Activated B cell treated with CpG ODN at 0.5 μM for 24 hours (primary cell): ENCODE measurements around the gene TMEM147. TPM values are rescaled to one million over a fixed set of nuclear protein-coding genes. Genes with fewer than 3 reads are reported as not detected.
A peak's percentile ranks its signal among the peaks of the same experiment; 100 is the strongest.

Experiments used
- ATAC-seq: fragments of 200-7000 bp; cut with Tn5 transposase; one replicate; pipeline ENCODE4 v1.10.0; 2021; ENCODE audit warnings: low read depth, mild to moderate bottlenecking, moderate library complexity
- CTCF ChIA-PET: fragments of 350-600 bp; sonication (Branson Sonifier 250); formaldehyde crosslinking; loops from one replicate; lab custom pipeline; 2021; ENCODE audit warnings: antibody characterized with exemption; lab: Charles Lee
- POLR2A ChIA-PET: fragments of 350-600 bp; sonication (Branson Sonifier 250); formaldehyde crosslinking; loops from one replicate; lab custom pipeline; 2021; ENCODE audit warnings: antibody characterized with exemption; lab: Charles Lee
- DNase-seq: peaks from one replicate; pipeline ENCODE4 v3.0.0; 2022
- H3K27ac Mint-ChIP-seq: one replicate; pipeline ENCODE4 v1.8.0; 2020; ENCODE audit warnings: mixed read lengths
- H3K27me3 Mint-ChIP-seq: one replicate; pipeline ENCODE4 v1.8.0; 2021; ENCODE audit warnings: mixed read lengths
- H3K36me3 Mint-ChIP-seq: one replicate; pipeline ENCODE4 v1.8.0; 2021; ENCODE audit warnings: low read depth, mixed read lengths
- H3K4me1 Mint-ChIP-seq: one replicate; pipeline ENCODE4 v1.8.0; 2021; ENCODE audit warnings: mixed read lengths
- H3K4me3 Mint-ChIP-seq: one replicate; pipeline ENCODE4 v1.8.0; 2020; ENCODE audit warnings: mild to moderate bottlenecking, mixed read lengths
- H3K9me3 Mint-ChIP-seq: one replicate; pipeline ENCODE4 v1.8.0; 2020; ENCODE audit warnings: mixed read lengths
- intact Hi-C: fragments of 100-400 bp; cut with micrococcal nuclease; formaldehyde crosslinking; loops from one replicate; pipeline ENCODE4 v1.15.1; 2024
- total RNA-seq: library from RNA; stranded (reverse); gene quantifications from 2 replicates; pipeline ENCODE4 v1.2.3, GENCODE V29; 2022
- TF ChIP-seq, protein P1 (sequence below): fragments of 200-600 bp; IDR thresholded peaks from one replicate; pipeline ENCODE4 v1.8.0; 2022; ENCODE audit warnings: antibody characterized with exemption, mild to moderate bottlenecking

TMEM147 gene
- total RNA-seq = 46.9 and 55.3 TPM in 2 replicates

GRCh38 chr19:35545001-35545854 lies at the start of gene TMEM147:
Gene TMEM147, plus strand, starts transcription at chr19:35545626. Its CDS starts 114 bp downstream, at chr19:35545740.
- peak within 1 kb of the TSS; percentile 88 for H3K4me3 Mint-ChIP-seq
- no peaks in the 10 kb centered on the region for H3K27me3 Mint-ChIP-seq
- peaks cover 44% of the 10 kb centered on the region for H3K4me1 Mint-ChIP-seq
- H3K9me3 Mint-ChIP-seq = no peaks in the 10 kb centered on the region
- CTCF ChIA-PET = no interaction called here
- peaks cover 20% of the 10 kb centered on the region for H3K36me3 Mint-ChIP-seq
- POLR2A ChIA-PET = interaction anchor here (0.9 to 1.0 kb wide), 2 partner anchors 98 to 103 kb away, joined by 3 read pairs; partner anchors contain the start of gene COX6B1
- intact Hi-C loops = loop anchor here (1.0 to 5.0 kb wide), 5 partner anchors 35 to 386 kb away; partner anchors contain the start of genes ETV2, HAUS5, HSPB6 and PROSER3
- peak; percentile 89 for ATAC-seq
- peak; percentile 84 for DNase-seq
- TF ChIP-seq, protein P1, sequence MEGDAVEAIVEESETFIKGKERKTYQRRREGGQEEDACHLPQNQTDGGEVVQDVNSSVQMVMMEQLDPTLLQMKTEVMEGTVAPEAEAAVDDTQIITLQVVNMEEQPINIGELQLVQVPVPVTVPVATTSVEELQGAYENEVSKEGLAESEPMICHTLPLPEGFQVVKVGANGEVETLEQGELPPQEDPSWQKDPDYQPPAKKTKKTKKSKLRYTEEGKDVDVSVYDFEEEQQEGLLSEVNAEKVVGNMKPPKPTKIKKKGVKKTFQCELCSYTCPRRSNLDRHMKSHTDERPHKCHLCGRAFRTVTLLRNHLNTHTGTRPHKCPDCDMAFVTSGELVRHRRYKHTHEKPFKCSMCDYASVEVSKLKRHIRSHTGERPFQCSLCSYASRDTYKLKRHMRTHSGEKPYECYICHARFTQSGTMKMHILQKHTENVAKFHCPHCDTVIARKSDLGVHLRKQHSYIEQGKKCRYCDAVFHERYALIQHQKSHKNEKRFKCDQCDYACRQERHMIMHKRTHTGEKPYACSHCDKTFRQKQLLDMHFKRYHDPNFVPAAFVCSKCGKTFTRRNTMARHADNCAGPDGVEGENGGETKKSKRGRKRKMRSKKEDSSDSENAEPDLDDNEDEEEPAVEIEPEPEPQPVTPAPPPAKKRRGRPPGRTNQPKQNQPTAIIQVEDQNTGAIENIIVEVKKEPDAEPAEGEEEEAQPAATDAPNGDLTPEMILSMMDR = no peak
- H3K27ac Mint-ChIP-seq = peak within 1 kb of the TSS; percentile 79

DNA sequence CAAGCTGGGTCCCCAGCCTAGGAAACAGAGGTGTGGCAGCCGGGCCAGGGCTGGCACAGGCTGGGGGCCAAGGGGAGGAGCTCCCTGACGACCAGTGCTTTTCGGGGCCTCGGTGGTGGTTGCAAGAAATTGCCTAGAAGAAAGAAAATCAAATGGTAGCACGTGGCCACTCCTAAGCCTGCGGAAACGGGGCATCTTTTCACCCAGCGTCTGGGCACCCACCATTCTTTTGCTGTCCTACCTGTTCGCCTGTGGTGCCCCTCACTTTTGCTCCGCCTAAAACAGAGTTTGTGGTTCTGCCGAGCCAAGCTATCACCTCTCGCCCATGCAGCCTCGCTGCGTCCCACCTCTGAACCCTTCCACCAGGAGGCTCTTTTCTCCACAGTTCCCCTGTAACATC lies 48.0 kb upstream of the TMEM147 start:
- intact Hi-C loops = no loop called here

DNA sequence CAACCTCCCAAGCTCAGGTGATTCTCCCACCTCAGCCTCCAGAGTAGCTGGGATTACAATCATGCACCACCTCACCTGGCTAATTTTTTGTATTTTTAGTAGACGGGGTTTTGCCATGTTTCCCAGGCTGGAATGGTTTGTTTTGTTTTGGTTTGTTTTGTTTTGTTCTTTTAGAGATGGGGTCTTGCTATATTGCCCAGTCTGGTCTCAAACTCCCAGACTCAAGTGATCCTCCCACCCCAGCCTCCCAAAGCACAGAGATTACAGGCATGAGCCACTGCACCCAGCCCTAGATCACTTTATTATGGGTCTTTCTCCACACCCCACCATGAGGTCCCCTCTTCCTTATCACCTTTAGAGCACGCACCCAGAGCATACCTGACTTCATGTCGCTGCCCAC lies 47.2 kb upstream of the TMEM147 start:
- POLR2A ChIA-PET = no interaction called here
- intact Hi-C loops = no loop called here
- Mint-ChIP-seq H3K4me1 (peaks cover 8% of the 10 kb centered on the region), H3K4me3 (no peak overlapping the region), H3K36me3 (no peaks in the 10 kb centered on the region), H3K27ac (no peak overlapping the region), H3K27me3 (peaks cover 9% of the 10 kb centered on the region), H3K9me3 (no peaks in the 10 kb centered on the region)
- no peak for ATAC-seq
- TF ChIP-seq, protein P1 = no peak
- no peak for DNase-seq
- CTCF ChIA-PET = interaction anchor here (5.3 kb wide), 1 partner anchor 144 kb away, joined by 66 read pairs; no protein-coding TSS in a partner anchor

More for the DNA sequence above, 48.0 kb upstream of the TMEM147 start:
- Mint-ChIP-seq H3K4me1 (peaks cover 8% of the 10 kb centered on the region), H3K27me3 (peaks cover 7% of the 10 kb centered on the region), H3K9me3 (no peaks in the 10 kb centered on the region), H3K36me3 (no peaks in the 10 kb centered on the region), H3K27ac (no peak overlapping the region), H3K4me3 (no peak overlapping the region)
- DNase-seq (no peak), ATAC-seq (no peak)
- ChIA-PET CTCF (interaction anchor here (0.9 to 5.3 kb wide), 4 partner anchors 13 to 144 kb away, joined by 3 to 66 read pairs (median 3); no protein-coding TSS in a partner anchor), POLR2A (interaction anchor here (0.7 kb wide), 1 partner anchor 151 kb away, joined by 3 read pairs; the partner anchor contains the start of gene COX6B1)
- TF ChIP-seq, protein P1 = no peak

DNA sequence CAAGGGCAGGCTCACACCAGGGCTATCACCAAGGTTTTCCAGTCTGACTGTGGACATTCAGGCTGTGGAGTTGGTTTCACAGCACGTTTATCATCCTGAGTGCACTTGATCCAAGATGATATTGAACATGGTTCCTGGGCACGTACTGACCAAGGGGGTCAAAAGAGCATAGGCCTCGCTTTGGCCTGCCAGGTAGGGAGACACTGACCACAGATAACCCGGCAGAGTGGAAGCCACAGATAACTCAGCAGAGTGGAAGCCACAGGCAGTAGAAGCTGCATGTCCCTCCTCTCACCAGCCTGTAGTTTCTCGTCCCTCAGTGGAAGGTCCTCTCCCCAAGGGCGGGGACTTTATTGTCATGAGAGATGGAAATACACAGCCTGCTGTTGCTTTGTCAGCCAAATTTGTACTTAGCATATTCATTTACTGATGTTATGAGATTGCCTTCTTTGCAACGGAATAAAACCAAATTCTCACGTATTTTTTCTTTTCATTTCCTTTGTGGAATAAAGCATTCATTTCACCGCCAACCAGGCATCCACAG lies 46.4 kb upstream of the TMEM147 start:
- DNase-seq = no peak
- H3K27me3 Mint-ChIP-seq = peaks cover 12% of the 10 kb centered on the region
- H3K36me3 Mint-ChIP-seq = no peaks in the 10 kb centered on the region
- ChIA-PET CTCF (no interaction called here), POLR2A (no interaction called here)
- H3K4me3 Mint-ChIP-seq = no peak overlapping the region
- H3K9me3 Mint-ChIP-seq = no peaks in the 10 kb centered on the region
- ATAC-seq = no peak
- peaks cover 8% of the 10 kb centered on the region for H3K4me1 Mint-ChIP-seq
- intact Hi-C loops = no loop called here
- H3K27ac Mint-ChIP-seq = no peak overlapping the region
- TF ChIP-seq, protein P1 = no peak

DNA sequence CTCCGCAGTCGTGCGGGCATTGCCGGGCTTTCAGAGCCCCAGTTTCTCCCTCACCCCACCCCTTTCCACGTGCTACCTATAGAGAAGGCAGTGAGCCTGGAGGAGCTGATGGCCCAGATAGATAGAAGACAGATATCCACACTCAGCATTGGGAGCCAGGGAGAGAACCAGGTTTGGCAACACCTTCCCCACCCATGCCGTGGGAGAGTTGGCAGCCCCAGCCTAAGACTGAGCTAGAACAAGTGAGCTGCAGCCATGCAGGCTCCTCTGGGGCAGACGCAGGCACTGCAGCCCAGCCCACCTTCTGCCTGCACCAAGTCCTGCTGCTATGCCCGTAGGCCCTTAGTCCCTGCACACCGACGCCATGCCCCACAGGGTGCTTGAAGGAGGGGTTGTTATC lies 44.8 kb upstream of the TMEM147 start:
- Mint-ChIP-seq H3K27ac (no peak overlapping the region), H3K4me1 (no peaks in the 10 kb centered on the region), H3K4me3 (no peak overlapping the region), H3K36me3 (no peaks in the 10 kb centered on the region), H3K27me3 (peaks cover 18% of the 10 kb centered on the region), H3K9me3 (no peaks in the 10 kb centered on the region)
- TF ChIP-seq, protein P1 = no peak
- no peak for DNase-seq
- intact Hi-C loops = no loop called here
- POLR2A ChIA-PET = no interaction called here
- CTCF ChIA-PET = no interaction called here
- ATAC-seq = no peak
